ENCODE data around the gene VPS26A.

- TF ChIP-seq, protein P1, sequence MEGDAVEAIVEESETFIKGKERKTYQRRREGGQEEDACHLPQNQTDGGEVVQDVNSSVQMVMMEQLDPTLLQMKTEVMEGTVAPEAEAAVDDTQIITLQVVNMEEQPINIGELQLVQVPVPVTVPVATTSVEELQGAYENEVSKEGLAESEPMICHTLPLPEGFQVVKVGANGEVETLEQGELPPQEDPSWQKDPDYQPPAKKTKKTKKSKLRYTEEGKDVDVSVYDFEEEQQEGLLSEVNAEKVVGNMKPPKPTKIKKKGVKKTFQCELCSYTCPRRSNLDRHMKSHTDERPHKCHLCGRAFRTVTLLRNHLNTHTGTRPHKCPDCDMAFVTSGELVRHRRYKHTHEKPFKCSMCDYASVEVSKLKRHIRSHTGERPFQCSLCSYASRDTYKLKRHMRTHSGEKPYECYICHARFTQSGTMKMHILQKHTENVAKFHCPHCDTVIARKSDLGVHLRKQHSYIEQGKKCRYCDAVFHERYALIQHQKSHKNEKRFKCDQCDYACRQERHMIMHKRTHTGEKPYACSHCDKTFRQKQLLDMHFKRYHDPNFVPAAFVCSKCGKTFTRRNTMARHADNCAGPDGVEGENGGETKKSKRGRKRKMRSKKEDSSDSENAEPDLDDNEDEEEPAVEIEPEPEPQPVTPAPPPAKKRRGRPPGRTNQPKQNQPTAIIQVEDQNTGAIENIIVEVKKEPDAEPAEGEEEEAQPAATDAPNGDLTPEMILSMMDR (IDR thresholded peaks at IDR 0.05), result no peak
- no peak for TF ChIP-seq POLR2A (IDR thresholded peaks at IDR 0.05)
Observed at GRCh38 chr10:69146759-69147158, 22.8 kb downstream of the VPS26A start.
